ENCODE measurements around the gene SFT2D2.
"Not testable (repeated sequence)": the region's sequence is repeated elsewhere in the genome, so short reads cannot be mapped to it uniquely, and the experiment has no call there.

SFT2D2 gene

DNA sequence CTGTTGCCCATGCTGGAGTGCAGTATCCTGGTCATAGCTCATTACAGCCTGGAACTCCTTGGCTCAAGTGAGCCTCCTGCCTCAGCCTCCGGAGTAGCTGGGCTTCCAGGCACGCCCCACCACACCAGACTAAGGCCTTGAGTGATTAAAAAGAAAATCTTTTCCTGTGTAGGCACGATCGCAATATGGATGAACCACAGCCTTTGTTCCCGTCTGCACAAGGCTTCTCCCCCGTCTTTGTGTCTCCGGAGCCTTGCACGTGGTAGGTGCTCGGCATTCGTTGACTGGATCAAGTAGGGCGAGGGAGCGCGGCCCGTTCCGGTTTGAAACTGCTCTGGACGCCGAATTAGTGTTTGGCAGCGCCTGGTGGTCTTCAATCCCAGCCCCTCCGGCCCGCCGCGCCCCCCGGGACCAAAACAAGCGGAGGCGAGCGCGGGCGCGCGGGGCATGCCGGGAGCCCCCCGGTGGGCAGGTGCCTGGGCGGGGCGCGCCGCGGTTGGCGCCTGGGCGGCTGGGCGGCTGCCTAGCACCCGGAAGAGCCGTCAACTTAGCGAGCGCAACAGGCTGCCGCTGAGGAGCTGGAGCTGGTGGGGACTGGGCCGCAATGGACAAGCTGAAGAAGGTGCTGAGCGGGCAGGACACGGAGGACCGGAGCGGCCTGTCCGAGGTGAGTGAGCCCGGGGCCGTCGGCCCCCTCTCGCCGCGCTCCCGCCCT lies at the start of gene SFT2D2:
SFT2D2 (plus strand) TSS at position 529 of the 715 bp plus-strand sequence; CDS start at position 605, 76 bp downstream.
- peak; percentile 93 for DNase-seq

DNA sequence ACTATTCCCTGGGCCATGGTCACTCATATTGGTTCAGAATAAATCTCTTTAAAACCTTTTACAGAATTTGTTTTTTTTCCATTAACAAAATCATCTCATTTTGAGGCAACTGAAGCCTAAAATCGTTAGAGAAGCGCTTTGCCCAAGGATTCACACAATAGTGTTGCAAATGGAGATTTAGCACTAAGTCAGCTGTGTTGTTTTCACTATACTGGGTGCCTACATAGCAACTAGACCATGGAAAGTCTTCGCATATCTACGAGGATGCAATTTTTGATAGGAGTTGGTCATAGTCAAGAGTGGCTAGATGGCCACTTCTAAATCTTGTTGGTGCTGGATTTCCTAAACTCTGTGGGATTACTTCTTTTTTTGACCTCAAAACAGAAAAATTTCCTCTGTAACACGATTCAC lies 47.6 kb upstream of the SFT2D2 start:
- DNase-seq: no peak

DNA sequence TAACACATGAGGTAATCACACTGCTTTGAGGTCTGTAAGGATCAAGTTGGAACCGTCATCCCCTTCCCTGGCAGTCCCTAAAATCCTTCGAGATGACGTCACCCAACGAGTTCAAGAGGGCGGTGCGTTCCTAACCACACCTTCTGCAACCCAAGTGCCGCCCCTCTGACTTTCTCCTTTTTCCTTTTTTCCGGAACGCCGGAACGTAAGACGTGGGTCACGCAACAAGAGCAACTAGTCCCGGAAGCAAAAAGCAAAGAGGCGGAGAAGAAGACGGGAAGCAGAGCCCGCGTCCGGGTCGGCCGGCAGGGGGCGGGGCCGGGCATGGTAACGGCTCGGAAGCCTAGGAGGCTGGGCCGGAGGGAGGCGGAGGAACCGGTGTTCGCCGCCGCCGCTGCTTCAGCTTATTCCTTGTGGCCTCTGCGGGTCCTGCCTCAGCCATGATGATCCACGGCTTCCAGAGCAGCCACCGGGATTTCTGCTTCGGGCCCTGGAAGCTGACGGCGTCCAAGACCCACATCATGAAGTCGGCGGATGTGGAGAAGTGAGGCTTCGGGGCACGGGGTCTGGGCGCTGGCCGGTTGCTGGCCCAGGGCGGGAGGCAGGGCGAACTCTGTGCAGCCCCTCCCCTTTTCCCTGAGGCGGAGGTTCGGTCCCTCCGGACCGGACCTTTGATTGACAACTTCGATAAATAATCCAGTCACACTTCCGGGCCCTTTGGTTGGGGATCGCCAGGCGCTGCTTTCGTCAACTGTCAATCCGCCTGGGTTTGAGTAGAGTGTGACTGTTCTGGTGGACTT lies 47.0 kb upstream of the SFT2D2 start, which contains the start of gene TIPRL:
TIPRL (plus strand) TSS at position 325 of the 800 bp plus-strand sequence; CDS start at position 441, 116 bp downstream.
- DNase-seq: peak; percentile 98

DNA sequence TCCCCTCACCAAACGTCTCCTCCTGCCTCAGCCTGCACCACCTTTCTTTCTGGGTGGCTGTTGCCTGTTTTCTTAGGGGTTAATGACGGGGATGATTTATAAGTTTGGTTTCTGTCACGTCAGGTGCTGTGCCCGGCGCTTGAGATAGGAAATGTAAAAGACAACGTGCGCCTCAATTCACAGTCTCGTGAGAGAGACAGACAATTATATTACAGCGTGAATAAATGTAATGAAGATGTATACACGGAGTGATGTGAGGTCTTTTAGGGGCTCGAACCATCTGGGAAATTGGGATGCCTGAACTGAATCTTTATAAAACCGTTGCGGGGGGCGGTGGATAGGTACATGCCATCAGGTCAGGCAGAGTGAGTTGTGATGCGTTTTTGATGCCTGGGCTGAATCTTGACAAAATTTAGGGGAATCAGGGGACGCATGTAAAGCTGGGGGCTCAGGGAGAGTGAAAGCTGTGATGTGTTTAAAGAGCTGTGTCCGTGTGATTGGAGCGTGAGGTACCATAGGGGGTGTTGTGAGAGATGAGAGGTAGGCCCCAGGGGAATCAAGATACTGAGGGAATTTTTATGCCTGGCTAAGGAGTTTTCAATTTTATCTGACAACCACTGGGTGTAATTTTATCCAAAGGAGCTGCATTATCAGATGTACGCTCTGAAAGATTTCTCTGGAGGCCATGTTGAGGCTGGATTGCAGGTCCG lies 46.2 kb upstream of the SFT2D2 start:
- no peak for DNase-seq

DNA sequence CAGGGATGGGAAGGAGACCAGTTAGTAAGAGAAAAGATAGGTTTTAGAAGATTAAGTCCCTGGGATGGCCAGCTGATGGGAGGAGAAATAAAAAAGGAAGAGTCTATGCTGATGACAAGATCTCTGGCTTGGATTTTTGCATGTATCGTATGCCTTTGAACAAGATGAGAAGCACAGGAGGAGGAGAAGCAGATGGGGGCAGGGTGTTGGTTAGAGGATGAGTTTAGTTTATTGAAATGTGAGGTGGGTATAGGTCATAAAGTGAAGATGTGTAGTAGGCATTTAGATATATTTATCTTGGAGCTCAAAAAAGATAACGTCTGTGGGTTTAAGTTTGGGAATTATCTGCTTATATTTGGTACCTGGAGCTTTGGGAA lies 45.7 kb upstream of the SFT2D2 start:
- no peak for DNase-seq

DNA sequence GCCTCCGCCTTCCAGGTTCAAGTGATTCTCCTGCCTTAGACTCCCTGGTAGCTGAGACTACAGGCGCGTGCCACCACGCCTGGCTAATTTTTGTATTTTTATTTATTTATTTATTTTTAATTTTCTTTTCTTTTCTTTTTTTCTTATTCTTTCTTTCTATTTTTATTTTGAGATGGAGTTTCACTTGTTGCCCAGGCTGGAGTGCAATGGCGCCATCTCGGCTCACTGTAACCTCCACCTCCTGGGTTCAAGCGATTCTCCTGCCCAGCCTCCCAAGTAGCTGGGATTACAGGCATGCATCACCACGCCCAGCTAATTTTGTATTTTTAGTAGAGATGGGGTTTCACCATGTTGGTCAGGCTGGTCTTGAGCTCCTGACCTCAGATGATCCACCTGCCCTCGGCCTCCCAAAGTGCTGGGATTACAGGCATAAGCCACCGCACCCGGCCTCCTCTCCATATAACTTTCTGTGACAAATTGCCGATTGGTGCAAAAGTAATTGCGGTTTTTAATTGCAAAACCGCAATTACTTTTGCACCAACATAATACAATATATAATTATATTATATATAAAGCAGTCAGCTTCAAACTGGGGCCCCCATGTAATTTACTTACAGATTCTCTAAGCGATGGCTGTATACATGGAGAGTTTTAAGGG lies 44.6 kb upstream of the SFT2D2 start:
- not testable (repeated sequence) for DNase-seq

DNA sequence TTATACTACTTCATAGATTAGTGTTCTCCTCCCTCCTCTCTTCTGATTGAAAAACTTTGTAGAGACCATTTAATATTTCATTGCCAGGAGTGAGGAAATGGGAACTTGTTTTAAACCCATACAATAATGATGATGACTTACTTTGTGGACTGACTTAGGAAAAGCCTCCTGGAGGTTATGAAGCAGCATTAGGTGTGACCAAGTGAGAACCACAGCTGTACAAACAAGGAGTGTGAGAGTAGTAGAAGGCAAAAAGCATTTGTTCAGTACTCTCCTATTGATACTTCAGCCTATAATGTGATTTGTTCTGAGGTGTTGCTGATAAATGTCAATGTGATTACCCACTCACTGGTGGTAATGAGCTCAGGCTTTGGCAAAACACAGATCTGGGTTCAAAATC lies 38.6 kb upstream of the SFT2D2 start:
- no peak for DNase-seq

DNA sequence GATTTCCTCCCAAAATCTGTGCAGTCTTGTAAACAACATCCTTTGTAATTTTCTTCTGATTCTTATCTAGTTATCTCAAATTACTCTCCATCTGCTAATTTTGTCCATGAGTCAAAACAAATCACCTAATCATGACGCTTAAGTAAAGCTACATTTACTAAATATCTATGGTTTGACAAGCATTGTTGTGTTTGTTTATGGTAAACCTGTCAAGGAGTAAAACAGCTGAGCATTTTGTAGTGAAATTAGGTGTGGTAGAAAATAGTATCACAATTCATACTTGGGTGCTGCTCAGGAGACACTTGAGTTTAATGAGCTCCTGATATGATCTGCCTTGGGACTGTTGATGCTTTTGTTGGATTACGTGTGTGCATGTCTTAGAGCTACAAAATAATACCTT lies 35.4 kb upstream of the SFT2D2 start:
- no peak for DNase-seq

DNA sequence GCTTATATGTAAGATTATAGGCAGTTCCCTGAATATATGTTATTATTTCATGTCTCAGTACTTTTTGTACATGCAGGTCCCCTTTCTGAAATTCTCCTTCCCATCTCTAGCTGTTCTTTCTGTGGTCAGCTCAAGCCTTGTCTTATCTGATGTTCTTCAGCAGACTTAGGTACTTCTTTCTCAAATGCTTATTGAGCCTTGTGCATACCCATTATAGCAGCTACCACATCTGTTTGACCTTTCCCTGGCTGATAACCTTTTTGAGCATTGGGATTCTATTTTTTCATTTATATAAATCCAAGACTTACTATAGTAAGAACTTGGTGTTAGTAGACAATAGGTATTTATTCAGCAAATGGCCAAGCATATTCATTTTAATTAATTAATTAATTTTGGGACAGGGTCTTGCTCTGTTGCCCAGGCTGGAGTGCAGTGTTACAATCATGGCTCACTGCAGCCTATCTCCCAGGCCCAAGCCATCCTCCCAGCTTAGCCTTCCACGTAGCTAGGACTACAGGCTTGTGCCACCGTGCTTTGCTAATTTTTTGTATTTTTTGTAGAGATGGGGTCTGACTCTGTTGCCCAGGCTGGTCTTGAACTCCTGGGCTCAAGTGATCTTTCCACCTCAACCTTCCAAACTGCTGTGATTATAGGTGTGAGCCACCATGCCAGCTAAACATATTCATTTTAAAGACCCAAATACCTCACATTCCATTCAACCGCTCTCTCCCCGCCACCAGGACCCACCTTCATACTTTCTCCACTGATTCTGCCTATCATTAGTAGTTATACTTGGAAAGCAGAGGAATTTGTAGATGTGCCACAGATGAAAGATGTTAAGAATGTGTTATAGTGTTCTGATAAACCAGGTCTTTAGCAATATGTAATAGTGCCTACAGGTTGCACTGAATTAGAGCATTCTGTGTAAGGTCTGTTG lies 30.3 kb upstream of the SFT2D2 start:
- DNase-seq: no peak

DNA sequence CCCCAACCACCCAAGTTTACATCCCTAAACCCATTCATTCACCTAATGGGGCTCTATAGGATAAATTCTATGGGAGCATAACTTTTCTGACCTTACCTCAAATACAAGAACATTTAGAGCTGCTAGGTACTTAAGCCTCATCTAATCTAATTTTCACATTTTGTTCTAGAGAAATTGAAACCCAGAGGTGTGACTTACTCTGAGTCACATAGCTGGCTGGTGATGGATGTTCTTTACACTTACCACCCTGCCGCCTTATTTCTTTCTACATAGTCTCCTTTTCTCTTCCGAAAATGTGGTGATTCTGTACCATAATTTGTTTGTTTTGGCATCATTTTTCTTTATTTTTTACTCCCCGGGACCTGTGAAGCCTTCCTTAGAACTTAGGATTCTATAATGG lies 26.7 kb upstream of the SFT2D2 start:
- DNase-seq: no peak

DNA sequence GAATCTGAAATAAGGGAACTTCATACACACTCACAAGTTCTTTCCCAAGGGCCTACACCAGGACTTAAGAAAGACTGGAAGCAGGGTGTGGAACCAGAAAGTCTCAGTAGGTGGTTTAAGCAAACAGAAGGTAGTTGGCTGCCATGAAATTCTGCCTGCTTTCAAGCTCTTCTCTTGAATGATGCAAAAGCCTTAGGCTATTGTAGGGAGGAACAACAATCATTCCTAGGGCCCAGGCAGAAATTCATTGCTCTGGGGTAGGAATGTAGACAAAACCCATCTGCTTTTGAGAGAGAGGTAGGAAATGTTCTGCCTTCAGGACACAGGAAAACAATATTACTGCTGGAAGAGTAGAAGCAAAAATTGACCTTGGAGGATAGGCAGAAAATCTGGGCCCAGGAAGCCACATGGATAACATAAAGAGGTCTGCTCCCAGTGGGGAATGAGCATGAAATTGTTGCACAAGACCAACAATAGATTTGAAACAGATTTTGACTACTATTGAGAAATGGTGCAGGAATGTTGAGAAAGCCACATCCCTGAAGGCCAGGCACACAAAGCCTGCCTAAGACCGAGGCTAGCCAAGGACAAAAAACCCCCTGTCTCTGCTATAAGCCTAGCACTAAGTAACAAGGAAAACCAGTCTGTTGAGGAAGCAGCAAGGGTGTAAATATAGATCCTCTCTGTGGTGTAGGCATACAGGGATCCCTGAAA lies 22.7 kb upstream of the SFT2D2 start:
- no peak for DNase-seq

DNA sequence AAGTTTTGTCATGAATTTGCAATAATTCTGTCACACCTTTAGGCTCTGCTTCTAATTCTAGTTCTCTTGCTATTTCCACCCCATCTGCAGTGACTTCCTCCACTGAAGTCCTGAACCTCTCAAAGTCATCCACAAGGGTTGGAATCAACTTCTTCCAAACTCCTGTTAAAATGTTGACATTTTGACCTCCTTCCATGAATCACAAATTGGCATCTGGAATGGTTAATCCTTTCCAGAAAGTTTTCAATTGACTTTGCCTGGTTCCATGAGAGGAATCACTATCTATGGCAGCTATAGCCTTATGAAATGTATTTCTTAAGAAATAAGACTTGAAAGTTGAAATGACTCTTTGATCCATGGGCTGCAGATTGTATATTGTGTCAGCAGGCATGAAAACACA lies 19.7 kb upstream of the SFT2D2 start:
- no peak for DNase-seq

DNA sequence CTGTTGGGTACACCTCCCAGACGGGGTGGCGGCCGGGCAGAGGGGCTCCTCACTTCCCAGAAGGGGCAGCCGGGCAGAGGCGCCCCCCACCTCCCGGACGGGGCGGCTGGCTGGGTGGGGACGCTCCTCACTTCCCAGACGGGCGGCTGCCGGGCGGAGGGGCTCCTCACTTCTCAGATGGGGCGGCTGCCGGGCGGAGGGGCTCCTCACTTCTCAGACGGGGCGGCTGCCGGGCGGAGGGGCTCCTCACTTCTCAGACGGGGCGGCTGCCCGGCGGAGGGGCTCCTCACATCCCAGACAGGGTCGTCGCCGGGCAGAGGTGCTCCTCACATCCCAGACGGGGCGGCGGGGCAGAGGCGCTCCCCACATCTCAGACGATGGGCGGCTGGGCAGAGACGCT lies 18.1 kb upstream of the SFT2D2 start:
- DNase-seq: not testable (repeated sequence)

DNA sequence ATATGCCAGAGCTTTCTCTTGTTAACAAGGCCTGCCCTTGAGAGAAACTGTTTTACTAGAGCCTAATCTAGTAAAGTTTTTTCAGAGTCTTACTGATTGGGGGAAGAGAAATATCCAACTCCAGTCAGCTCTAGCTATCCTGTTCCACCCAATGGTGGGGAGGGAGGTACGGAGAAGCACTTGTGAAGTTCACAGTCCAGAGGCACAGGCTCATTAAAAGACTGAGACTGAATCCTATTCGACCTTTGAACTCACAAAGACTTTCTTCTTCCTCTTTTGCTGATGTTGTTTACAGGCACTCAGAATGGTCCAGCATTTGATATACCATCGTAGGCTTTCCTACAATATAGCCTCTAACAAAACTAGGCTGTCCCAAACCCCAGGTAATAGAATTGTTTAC lies 15.5 kb upstream of the SFT2D2 start:
- DNase-seq: no peak

DNA sequence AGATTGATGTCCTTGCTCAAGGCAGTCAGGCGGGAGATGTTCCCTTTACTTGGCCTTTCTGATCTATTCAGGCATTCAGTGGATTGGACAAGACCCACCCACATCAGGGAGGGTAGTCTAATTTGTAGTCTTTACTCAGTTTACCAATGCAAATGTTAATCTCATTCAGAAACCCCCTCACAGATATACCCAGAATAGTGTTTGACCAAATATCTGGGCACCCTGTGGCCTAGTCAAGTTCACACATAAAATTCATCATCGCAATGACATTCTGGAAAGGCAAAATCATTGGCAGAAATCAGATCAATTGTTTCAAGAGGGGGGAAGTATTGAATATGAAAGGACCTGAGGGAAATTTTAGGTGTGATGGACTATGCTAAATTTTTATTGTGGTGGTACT lies 12.5 kb upstream of the SFT2D2 start:
- no peak for DNase-seq

DNA sequence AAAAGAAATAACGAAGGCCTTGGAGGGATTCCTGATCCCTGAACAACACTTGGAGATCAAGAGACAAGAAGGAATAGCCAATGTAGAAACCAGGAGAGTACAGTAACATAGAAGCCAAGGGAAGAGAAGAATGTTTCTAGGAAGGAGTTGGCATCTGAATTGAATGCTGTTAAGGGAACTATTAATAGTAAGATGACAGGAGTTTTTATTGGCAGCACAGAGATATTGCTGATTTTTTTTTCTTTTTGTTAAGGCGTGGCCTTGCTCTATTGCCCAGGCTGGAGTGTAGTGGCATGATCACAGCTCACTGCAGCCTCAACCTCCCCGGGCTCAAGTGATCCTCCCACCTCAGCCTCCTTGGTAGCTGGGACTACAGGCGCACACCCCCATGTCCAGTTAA lies 9.6 kb upstream of the SFT2D2 start:
- no peak for DNase-seq

DNA sequence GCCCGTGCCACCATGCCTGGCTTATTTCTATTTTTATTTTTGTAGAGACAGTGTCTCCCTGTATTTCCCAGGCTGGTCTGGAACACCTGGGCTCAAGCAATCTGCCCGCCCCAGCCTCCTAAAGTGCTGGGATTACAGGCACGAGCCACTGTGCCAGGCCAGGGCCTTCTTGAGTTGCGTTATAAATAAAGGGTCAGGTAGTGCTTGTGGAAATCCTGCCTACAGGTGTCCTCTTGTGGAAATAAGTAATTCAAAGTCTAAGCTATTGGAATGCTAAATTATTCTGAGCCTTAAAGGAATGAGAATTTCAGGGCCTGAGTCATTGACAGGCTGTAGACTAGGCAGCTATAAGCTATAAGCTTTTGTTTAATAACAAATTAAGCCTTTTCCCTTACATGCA lies 8.1 kb upstream of the SFT2D2 start:
- DNase-seq: no peak

DNA sequence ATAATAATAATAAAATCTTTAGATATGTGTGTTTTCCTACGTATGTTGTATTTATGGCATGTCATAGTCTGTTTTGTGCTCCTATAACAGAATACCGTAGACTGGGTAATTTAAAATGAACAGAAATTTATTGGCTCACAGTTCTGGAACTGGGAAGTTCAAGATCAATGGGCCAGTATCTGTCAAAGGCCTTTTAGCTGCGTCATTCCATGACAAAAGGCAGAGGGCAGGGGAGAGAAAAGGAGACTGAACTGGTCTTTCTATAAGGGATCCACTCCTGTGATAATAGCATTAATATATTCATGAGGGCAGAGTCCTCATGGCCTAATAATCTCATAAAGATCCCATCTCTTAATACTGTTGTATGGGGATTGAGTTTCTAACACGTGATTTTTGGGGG lies 7.1 kb upstream of the SFT2D2 start:
- no peak for DNase-seq

DNA sequence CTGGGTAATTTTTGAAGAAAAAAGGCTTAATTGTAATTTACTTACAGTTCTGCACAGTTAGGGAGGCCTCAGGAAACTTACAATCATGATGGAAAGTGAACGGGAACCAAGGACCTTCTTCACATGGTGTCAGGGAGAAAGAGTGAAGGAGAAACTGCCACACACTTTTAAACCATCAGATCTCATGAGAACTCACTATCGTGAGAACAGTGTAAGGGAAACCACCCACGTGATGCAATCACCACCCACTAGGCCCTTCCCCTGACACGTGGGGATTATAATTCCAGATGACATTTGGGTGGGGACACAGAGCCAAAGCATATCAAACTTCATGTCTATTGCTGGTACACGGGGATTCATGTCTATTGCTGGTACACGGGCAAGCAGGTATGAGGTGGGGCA lies 5.3 kb upstream of the SFT2D2 start:
- no peak for DNase-seq

DNA sequence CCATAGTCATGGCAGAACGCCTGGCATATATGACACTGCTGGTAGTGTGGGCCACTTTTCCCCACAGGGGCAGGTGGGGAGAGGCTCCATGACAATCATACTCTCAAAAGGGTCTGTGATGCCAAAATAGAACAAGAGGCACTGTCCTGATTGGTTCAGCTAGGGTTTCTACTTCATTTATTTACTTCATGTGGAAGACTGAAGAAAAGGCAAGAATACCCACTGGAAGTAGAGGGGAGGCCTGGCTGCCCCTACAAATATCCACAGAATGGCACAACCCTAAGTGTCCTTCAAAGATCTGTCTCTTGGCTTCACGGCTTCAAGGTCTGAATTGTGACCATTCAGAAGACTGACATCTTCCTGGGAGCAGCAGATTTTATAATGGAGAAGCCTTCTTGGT lies 4.5 kb upstream of the SFT2D2 start:
- no peak for DNase-seq

DNA sequence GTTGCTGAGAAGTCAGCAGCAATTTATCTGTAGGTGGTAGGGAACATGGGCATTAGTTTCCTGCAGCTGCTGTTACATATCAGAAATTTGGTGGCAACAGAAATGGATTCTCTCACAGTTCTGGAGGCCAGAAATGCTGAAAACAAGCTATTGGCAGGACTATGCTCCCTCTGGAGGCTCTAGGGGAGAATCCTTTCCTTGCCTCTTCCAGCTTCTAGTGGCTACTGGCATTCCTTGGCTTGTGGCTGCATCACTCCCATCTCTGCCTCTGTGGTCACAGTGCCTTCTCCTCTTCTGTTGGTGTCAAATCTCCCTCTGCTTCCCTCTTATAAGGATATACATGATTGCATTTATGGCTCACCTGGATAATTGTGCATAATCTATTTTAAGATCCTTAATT lies 2.5 kb upstream of the SFT2D2 start:
- no peak for DNase-seq
